Measurements from ENCODE around the gene YJU2.

DNA sequence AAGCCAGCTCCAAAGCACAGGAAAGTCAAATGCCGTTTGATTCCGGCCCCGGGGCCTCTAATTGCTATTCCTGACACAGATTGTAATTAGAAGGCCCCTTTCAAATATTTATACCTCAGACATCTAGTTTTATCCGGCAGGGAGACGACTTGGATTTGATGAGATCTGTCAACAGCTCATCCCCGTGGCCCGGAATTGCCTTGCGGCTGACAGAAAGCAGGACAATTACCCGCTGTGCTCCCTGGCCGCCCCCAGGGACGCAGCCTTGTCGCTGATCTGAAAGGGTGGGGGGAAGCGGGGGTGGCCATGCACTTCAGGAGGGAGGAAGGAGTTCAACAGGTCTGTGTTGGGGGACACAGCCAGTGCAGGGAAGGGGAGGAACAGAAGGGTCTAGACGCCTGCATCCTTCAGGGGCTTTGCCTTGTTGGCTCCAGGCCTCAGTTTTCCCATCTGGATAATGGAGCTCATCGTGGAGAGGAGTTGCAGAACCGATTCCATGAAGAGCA lies 30.4 kb downstream of the YJU2 start:
- TF ChIP-seq, protein P1, sequence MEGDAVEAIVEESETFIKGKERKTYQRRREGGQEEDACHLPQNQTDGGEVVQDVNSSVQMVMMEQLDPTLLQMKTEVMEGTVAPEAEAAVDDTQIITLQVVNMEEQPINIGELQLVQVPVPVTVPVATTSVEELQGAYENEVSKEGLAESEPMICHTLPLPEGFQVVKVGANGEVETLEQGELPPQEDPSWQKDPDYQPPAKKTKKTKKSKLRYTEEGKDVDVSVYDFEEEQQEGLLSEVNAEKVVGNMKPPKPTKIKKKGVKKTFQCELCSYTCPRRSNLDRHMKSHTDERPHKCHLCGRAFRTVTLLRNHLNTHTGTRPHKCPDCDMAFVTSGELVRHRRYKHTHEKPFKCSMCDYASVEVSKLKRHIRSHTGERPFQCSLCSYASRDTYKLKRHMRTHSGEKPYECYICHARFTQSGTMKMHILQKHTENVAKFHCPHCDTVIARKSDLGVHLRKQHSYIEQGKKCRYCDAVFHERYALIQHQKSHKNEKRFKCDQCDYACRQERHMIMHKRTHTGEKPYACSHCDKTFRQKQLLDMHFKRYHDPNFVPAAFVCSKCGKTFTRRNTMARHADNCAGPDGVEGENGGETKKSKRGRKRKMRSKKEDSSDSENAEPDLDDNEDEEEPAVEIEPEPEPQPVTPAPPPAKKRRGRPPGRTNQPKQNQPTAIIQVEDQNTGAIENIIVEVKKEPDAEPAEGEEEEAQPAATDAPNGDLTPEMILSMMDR (conservative IDR thresholded peaks at IDR 0.05; ENCODE audit: low read depth in 2 of 2): no peak
- TF ChIP-seq JUNB (IDR thresholded peaks at IDR 0.05; ENCODE audit: unreplicated experiment) (no peak), POLR2AphosphoS5 (IDR thresholded peaks at IDR 0.05; ENCODE audit: low read depth) (no peak)
